Activated CD8-positive, alpha-beta memory T cell treated with anti-CD3 and anti-CD28 coated beads for 1 hour (primary cell): ENCODE results near the gene ASCC2.
A peak's percentile ranks its signal among the peaks of the same experiment; 100 is the strongest.

Source experiments
- DNase-seq, 2 donors: peaks; one replicate each; pipeline ENCODE4 v3.0.0-alpha.2; 2020; ENCODE audit warnings: low read depth in 1 of 2; ENCODE audit errors: extremely low read depth in 1 of 2

Gene ASCC2

GRCh38 chr22:29788339-29789279 lies 49.5 kb downstream of the ASCC2 start:
- DNase-seq = no peak

- no peak for DNase-seq
These were observed 50.6 kb downstream of the ASCC2 start for GRCh38 chr22:29787371-29787980.

- no peak for DNase-seq
These were observed 52.0 kb downstream of the ASCC2 start for GRCh38 chr22:29786031-29786430.

- no peak for DNase-seq
These were observed 53.4 kb downstream of the ASCC2 start for GRCh38 chr22:29784451-29785361.

GRCh38 chr22:29782061-29782845 lies 55.8 kb downstream of the ASCC2 start:
- DNase-seq = no peak

- no peak for DNase-seq
These were observed 57.1 kb downstream of the ASCC2 start for GRCh38 chr22:29780748-29781676.

- no peak for DNase-seq
These were observed 57.9 kb downstream of the ASCC2 start for GRCh38 chr22:29780220-29780619.

- no peak for DNase-seq
These were observed 64.8 kb downstream of the ASCC2 start for GRCh38 chr22:29773233-29773632.

GRCh38 chr22:29772170-29772641 lies 65.9 kb downstream of the ASCC2 start:
- DNase-seq = no peak

GRCh38 chr22:29769723-29770321 lies 68.3 kb downstream of the ASCC2 start:
- no peak for DNase-seq

GRCh38 chr22:29768052-29768693 lies 69.9 kb downstream of the ASCC2 start:
- DNase-seq = no peak

GRCh38 chr22:29767171-29768051 lies 70.7 kb downstream of the ASCC2 start, which contains the start of gene UQCR10:
Gene UQCR10 (plus strand): TSS chr22:29767369. CDS start chr22:29767399, 30 bp downstream.
- peak; percentile 77 to 89 for DNase-seq

GRCh38 chr22:29766632-29767170 lies 71.4 kb downstream of the ASCC2 start, which contains the start of gene ZMAT5:
Gene ZMAT5 (minus strand): TSS chr22:29767007. CDS start chr22:29748544, 18,463 bp downstream.
- DNase-seq = peak; percentile 76 to 80

GRCh38 chr22:29765905-29766631 lies 72.0 kb downstream of the ASCC2 start:
- DNase-seq = no peak

- no peak for DNase-seq
These were observed 75.8 kb downstream of the ASCC2 start for GRCh38 chr22:29762263-29762662.

GRCh38 chr22:29758959-29759358 lies 79.1 kb downstream of the ASCC2 start:
- no peak for DNase-seq
